ENCODE data around the gene OR5D16. TPM values are rescaled to one million over a fixed set of nuclear protein-coding genes. Genes with fewer than 3 reads are reported as not detected.
"Not testable (repeated sequence)": the region's sequence is repeated elsewhere in the genome, so short reads cannot be mapped to it uniquely, and the experiment has no call there.

The OR5D16 gene
- polyA plus RNA-seq, 1 donor (not counting 4 experiments of a cell fraction or from before 2014, with no cell fraction given), result not detected

- FAIRE-seq; H2AFZ ChIP-seq (ENCODE audit: control insufficient read depth, low read length); dilution Hi-C loops (cut with MboI; ENCODE audit: extremely low pct_ligation_motif_present, low sequenced_read_pairs); H3K4me1 ChIP-seq (ENCODE audit: control insufficient read depth, extremely low read depth, insufficient read depth, low read length); H3K79me2 ChIP-seq (ENCODE audit: control insufficient read depth, insufficient read depth, low read length); H3K4me2 ChIP-seq (ENCODE audit: control insufficient read depth, extremely low read depth, insufficient read depth, low read depth, low read length); H3K36me3 ChIP-seq (ENCODE audit: control insufficient read depth in 2 of 2, extremely low read depth in 1 of 2, insufficient read depth in 2 of 2, low read length in 2 of 2); H3K9me1 ChIP-seq (ENCODE audit: control insufficient read depth, extremely low read depth, insufficient read depth, low read length); H3K9ac ChIP-seq (ENCODE audit: control insufficient read depth, extremely low read depth, insufficient read depth, low read length); H3K9me3 ChIP-seq (ENCODE audit: control insufficient read depth, low read depth, low read length); H4K20me1 ChIP-seq (ENCODE audit: control insufficient read depth, extremely low read depth, insufficient read depth, low read length); H3K27ac ChIP-seq (ENCODE audit: control insufficient read depth, insufficient read depth, low read length); H3K4me3 ChIP-seq (ENCODE audit: control insufficient read depth in 2 of 3, extremely low read depth in 1 of 3, insufficient read depth in 2 of 3, low read depth in 1 of 3, low read length in 3 of 3); H3K27me3 ChIP-seq (ENCODE audit: control insufficient read depth, extremely low read depth, insufficient read depth, low read length); DNase-seq (ENCODE audit: low read depth, low spot score): not testable (repeated sequence)
Observed at GRCh38 chr11:55873146-55873545, 34.6 kb downstream of the OR5D16 start.

GRCh38 chr11:55882997-55883396 lies 44.4 kb downstream of the OR5D16 start, which contains the start of gene TRIM51:
TSS of gene TRIM51 (plus strand) at chr11:55883297. CDS start at chr11:55885429, 2,132 bp downstream.
- H3K79me2 ChIP-seq (ENCODE audit: control insufficient read depth, insufficient read depth, low read length); H4K20me1 ChIP-seq (ENCODE audit: control insufficient read depth, extremely low read depth, insufficient read depth, low read length); FAIRE-seq; H3K4me3 ChIP-seq (ENCODE audit: control insufficient read depth in 2 of 3, extremely low read depth in 1 of 3, insufficient read depth in 2 of 3, low read depth in 1 of 3, low read length in 3 of 3); H2AFZ ChIP-seq (ENCODE audit: control insufficient read depth, low read length); H3K4me1 ChIP-seq (ENCODE audit: control insufficient read depth, extremely low read depth, insufficient read depth, low read length); H3K36me3 ChIP-seq (ENCODE audit: control insufficient read depth in 2 of 2, extremely low read depth in 1 of 2, insufficient read depth in 2 of 2, low read length in 2 of 2); H3K27me3 ChIP-seq (ENCODE audit: control insufficient read depth, extremely low read depth, insufficient read depth, low read length); H3K9me3 ChIP-seq (ENCODE audit: control insufficient read depth, low read depth, low read length); dilution Hi-C loops (cut with MboI; ENCODE audit: extremely low pct_ligation_motif_present, low sequenced_read_pairs); H3K9me1 ChIP-seq (ENCODE audit: control insufficient read depth, extremely low read depth, insufficient read depth, low read length); H3K4me2 ChIP-seq (ENCODE audit: control insufficient read depth, extremely low read depth, insufficient read depth, low read depth, low read length); H3K27ac ChIP-seq (ENCODE audit: control insufficient read depth, insufficient read depth, low read length); DNase-seq (ENCODE audit: low read depth, low spot score); H3K9ac ChIP-seq (ENCODE audit: control insufficient read depth, extremely low read depth, insufficient read depth, low read length): not testable (repeated sequence)

GRCh38 chr11:55884995-55885394 lies 46.4 kb downstream of the OR5D16 start:
- dilution Hi-C loops (cut with MboI; ENCODE audit: extremely low pct_ligation_motif_present, low sequenced_read_pairs); H3K4me2 ChIP-seq (ENCODE audit: control insufficient read depth, extremely low read depth, insufficient read depth, low read depth, low read length); H3K27me3 ChIP-seq (ENCODE audit: control insufficient read depth, extremely low read depth, insufficient read depth, low read length); H3K27ac ChIP-seq (ENCODE audit: control insufficient read depth, insufficient read depth, low read length); H3K79me2 ChIP-seq (ENCODE audit: control insufficient read depth, insufficient read depth, low read length); H3K4me1 ChIP-seq (ENCODE audit: control insufficient read depth, extremely low read depth, insufficient read depth, low read length); FAIRE-seq; H3K4me3 ChIP-seq (ENCODE audit: control insufficient read depth in 2 of 3, extremely low read depth in 1 of 3, insufficient read depth in 2 of 3, low read depth in 1 of 3, low read length in 3 of 3); DNase-seq (ENCODE audit: low read depth, low spot score); H3K9me3 ChIP-seq (ENCODE audit: control insufficient read depth, low read depth, low read length); H3K36me3 ChIP-seq (ENCODE audit: control insufficient read depth in 2 of 2, extremely low read depth in 1 of 2, insufficient read depth in 2 of 2, low read length in 2 of 2); H3K9ac ChIP-seq (ENCODE audit: control insufficient read depth, extremely low read depth, insufficient read depth, low read length); H4K20me1 ChIP-seq (ENCODE audit: control insufficient read depth, extremely low read depth, insufficient read depth, low read length); H2AFZ ChIP-seq (ENCODE audit: control insufficient read depth, low read length); H3K9me1 ChIP-seq (ENCODE audit: control insufficient read depth, extremely low read depth, insufficient read depth, low read length): not testable (repeated sequence)

GRCh38 chr11:55885481-55885880 lies 46.9 kb downstream of the OR5D16 start:
- H2AFZ ChIP-seq (ENCODE audit: control insufficient read depth, low read length); H3K4me1 ChIP-seq (ENCODE audit: control insufficient read depth, extremely low read depth, insufficient read depth, low read length); H3K9me1 ChIP-seq (ENCODE audit: control insufficient read depth, extremely low read depth, insufficient read depth, low read length); H3K79me2 ChIP-seq (ENCODE audit: control insufficient read depth, insufficient read depth, low read length); H3K9me3 ChIP-seq (ENCODE audit: control insufficient read depth, low read depth, low read length); H3K36me3 ChIP-seq (ENCODE audit: control insufficient read depth in 2 of 2, extremely low read depth in 1 of 2, insufficient read depth in 2 of 2, low read length in 2 of 2); FAIRE-seq; H3K27ac ChIP-seq (ENCODE audit: control insufficient read depth, insufficient read depth, low read length); H3K9ac ChIP-seq (ENCODE audit: control insufficient read depth, extremely low read depth, insufficient read depth, low read length); H3K4me2 ChIP-seq (ENCODE audit: control insufficient read depth, extremely low read depth, insufficient read depth, low read depth, low read length); H4K20me1 ChIP-seq (ENCODE audit: control insufficient read depth, extremely low read depth, insufficient read depth, low read length); DNase-seq (ENCODE audit: low read depth, low spot score); H3K4me3 ChIP-seq (ENCODE audit: control insufficient read depth in 2 of 3, extremely low read depth in 1 of 3, insufficient read depth in 2 of 3, low read depth in 1 of 3, low read length in 3 of 3); dilution Hi-C loops (cut with MboI; ENCODE audit: extremely low pct_ligation_motif_present, low sequenced_read_pairs); H3K27me3 ChIP-seq (ENCODE audit: control insufficient read depth, extremely low read depth, insufficient read depth, low read length): not testable (repeated sequence)
